Measurements from ENCODE around the gene ITM2C. TPM values are rescaled to one million over a fixed set of nuclear protein-coding genes. Genes with fewer than 3 reads are reported as not detected.

The ITM2C gene
- polyA plus RNA-seq, 3 donors = 951 to 1,059 (median 1,053) TPM

- no peak for DNase-seq
Observed at GRCh38 chr2:230903231-230904150, 38.7 kb downstream of the ITM2C start.

GRCh38 chr2:230904856-230905447, 40.2 kb downstream of the ITM2C start:
- no peak for DNase-seq

- DNase-seq = no peak
Observed at GRCh38 chr2:230905448-230906421, 41.0 kb downstream of the ITM2C start.

GRCh38 chr2:230906471-230907230, 41.9 kb downstream of the ITM2C start:
- DNase-seq = no peak

- DNase-seq = no peak
Observed at GRCh38 chr2:230907361-230908091, 42.8 kb downstream of the ITM2C start.

- no peak for DNase-seq
Observed at GRCh38 chr2:230908092-230908594, 43.4 kb downstream of the ITM2C start.

GRCh38 chr2:230908595-230909191, 44.0 kb downstream of the ITM2C start:
- DNase-seq = peak; percentile 86

GRCh38 chr2:230909841-230910545, 45.3 kb downstream of the ITM2C start:
- DNase-seq = no peak

GRCh38 chr2:230910546-230911177, 45.9 kb downstream of the ITM2C start:
- DNase-seq = no peak

GRCh38 chr2:230912046-230912445, 47.3 kb downstream of the ITM2C start:
- DNase-seq = no peak

GRCh38 chr2:230912724-230913123, 48.0 kb downstream of the ITM2C start:
- DNase-seq = no peak

GRCh38 chr2:230913406-230914143, 48.8 kb downstream of the ITM2C start:
- no peak for DNase-seq

GRCh38 chr2:230914886-230915285, 50.1 kb downstream of the ITM2C start:
- DNase-seq = no peak

GRCh38 chr2:230915319-230915718, 50.6 kb downstream of the ITM2C start:
- DNase-seq = no peak

- DNase-seq = no peak
Observed at GRCh38 chr2:230916218-230916617, 51.5 kb downstream of the ITM2C start.

GRCh38 chr2:230919240-230919639, 54.5 kb downstream of the ITM2C start:
- no peak for DNase-seq

- DNase-seq = no peak
Observed at GRCh38 chr2:230919681-230920080, 54.9 kb downstream of the ITM2C start.

- DNase-seq = no peak
Observed at GRCh38 chr2:230920167-230920566, 55.4 kb downstream of the ITM2C start.

All from renal pelvis (tissue), 4 donors.